HFFc6 (cell line): ENCODE measurements around the gene SIT1. TPM values are rescaled to one million over a fixed set of nuclear protein-coding genes. Genes with fewer than 3 reads are reported as not detected.

Experiments
- DNase-seq: peaks from one replicate; pipeline ENCODE4 v3.0.0-alpha.2; 2018
- H3K27ac Mint-ChIP-seq: 2 replicates; pipeline ENCODE4 v1.8.0; 2020; ENCODE audit warnings: mild to moderate bottlenecking, mixed read lengths
- H3K27me3 Mint-ChIP-seq: 2 replicates; pipeline ENCODE4 v1.8.0; 2021; ENCODE audit warnings: mild to moderate bottlenecking, moderate library complexity, mixed read lengths; ENCODE audit not compliant: insufficient read depth
- H3K36me3 Mint-ChIP-seq: 2 replicates; pipeline ENCODE4 v1.8.0; 2021; ENCODE audit warnings: low read depth, mixed read lengths
- H3K4me1 Mint-ChIP-seq: 2 replicates; pipeline ENCODE4 v1.8.0; 2020; ENCODE audit warnings: low read depth, mixed read lengths
- H3K4me3 Mint-ChIP-seq: 2 replicates; pipeline ENCODE4 v1.8.0; 2020; ENCODE audit warnings: mild to moderate bottlenecking, moderate library complexity, mixed read lengths
- H3K9me3 Mint-ChIP-seq: 2 replicates; pipeline ENCODE4 v1.8.0; 2020; ENCODE audit warnings: mild to moderate bottlenecking, mixed read lengths
- total RNA-seq, 6 experiments: library from RNA; stranded (reverse); fragmentation: NEBNext Ultra II Directional; extraction: Animal tissue kit (Norgen Biotek cat#: 25700); gene quantifications; 2 replicates in 1 of 6; 3 replicates in 5 of 6; pipeline ENCODE4 v1.2.3, GENCODE V29; 2021
- TF ChIP-seq, protein P1 (sequence below): fragments of 200-600 bp; sonication (generic); IDR thresholded peaks from 2 replicates; pipeline ENCODE4 v1.5.0; 2021; ENCODE audit warnings: antibody characterized with exemption, mild to moderate bottlenecking

The SIT1 gene
- total RNA-seq, 6 experiments from 2014 or later = not detected

DNA sequence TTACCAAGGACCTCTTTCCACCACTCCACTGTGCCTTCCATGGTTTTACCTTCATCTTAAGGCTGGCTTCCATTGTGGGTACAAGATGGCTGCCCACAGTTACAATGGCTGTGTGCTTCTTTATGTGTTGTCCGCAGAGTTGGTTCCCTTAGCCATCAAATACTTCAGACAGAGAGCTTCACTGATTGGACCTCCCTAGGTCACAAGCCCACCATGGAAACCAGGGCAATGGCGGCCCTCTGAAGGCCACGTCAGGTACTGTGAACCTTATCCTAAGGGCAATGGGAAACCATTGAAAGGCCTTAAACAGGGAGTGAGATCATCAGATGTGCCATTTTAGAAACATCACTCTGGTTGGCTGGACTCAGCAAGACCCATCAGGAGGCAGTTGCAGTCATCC lies 17.2 kb upstream of the SIT1 start:
- Mint-ChIP-seq H3K9me3 (no peaks in the 10 kb centered on the region), H3K4me3 (no peak overlapping the region), H3K4me1 (peaks cover 47% of the 10 kb centered on the region), H3K27me3 (peaks cover 5% of the 10 kb centered on the region), H3K27ac (no peak overlapping the region), H3K36me3 (no peaks in the 10 kb centered on the region)
- TF ChIP-seq, protein P1, sequence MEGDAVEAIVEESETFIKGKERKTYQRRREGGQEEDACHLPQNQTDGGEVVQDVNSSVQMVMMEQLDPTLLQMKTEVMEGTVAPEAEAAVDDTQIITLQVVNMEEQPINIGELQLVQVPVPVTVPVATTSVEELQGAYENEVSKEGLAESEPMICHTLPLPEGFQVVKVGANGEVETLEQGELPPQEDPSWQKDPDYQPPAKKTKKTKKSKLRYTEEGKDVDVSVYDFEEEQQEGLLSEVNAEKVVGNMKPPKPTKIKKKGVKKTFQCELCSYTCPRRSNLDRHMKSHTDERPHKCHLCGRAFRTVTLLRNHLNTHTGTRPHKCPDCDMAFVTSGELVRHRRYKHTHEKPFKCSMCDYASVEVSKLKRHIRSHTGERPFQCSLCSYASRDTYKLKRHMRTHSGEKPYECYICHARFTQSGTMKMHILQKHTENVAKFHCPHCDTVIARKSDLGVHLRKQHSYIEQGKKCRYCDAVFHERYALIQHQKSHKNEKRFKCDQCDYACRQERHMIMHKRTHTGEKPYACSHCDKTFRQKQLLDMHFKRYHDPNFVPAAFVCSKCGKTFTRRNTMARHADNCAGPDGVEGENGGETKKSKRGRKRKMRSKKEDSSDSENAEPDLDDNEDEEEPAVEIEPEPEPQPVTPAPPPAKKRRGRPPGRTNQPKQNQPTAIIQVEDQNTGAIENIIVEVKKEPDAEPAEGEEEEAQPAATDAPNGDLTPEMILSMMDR = no peak
- DNase-seq = no peak

DNA sequence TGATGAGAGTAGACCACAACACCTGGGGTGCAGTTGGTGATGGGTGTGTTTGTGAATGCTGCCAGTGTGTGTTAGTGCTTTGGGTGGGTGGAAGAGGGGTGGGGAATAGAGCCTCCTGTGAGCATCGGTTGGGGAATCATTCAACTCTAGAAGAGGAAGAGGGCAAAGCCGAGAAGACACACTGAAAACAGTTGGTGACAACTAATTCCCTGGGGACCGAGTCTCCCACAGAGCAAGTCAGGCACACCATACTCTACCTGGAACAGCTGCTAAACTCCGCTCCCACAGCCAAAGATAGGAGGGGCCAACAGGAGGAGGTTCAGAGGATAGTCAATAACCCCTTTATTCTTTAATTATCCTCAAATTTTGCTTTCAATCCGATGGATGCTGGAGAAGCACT lies 15.8 kb upstream of the SIT1 start:
- no peaks in the 10 kb centered on the region for H3K9me3 Mint-ChIP-seq
- peaks cover 5% of the 10 kb centered on the region for H3K27me3 Mint-ChIP-seq
- H3K36me3 Mint-ChIP-seq = peaks cover 5% of the 10 kb centered on the region; the same call in 1 of the 2 replicates
- H3K27ac Mint-ChIP-seq = no peak overlapping the region
- no peak for DNase-seq
- peaks cover 61% of the 10 kb centered on the region for H3K4me1 Mint-ChIP-seq
- no peak overlapping the region for H3K4me3 Mint-ChIP-seq
- TF ChIP-seq, protein P1 = no peak

DNA sequence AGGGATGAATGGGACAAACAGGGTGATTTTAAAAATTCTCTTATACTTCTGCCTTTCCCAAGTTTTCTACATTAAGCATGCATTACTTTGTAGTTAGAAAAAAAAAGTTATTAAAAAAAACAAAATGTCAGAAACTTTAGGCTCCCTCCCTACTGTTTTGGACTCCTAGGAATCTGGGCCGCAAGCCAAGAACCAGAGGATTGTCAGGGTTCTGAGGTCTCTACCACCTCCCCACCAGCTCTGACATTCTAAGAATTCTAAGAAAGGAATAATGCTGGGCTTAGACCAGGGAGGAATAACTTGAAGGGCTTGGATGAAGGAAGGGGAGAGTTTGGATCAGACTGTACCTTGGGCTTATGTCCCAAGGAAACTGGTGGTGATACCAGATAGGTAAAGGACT lies 15.3 kb upstream of the SIT1 start:
- Mint-ChIP-seq H3K27me3 (peaks cover 5% of the 10 kb centered on the region), H3K9me3 (no peaks in the 10 kb centered on the region), H3K4me3 (peak overlapping the region; percentile 90), H3K27ac (peak overlapping the region; percentile 19; the same call in 1 of the 2 replicates), H3K4me1 (peaks cover 64% of the 10 kb centered on the region), H3K36me3 (peaks cover 8% of the 10 kb centered on the region; the same call in 1 of the 2 replicates)
- TF ChIP-seq, protein P1 = no peak
- DNase-seq = no peak

DNA sequence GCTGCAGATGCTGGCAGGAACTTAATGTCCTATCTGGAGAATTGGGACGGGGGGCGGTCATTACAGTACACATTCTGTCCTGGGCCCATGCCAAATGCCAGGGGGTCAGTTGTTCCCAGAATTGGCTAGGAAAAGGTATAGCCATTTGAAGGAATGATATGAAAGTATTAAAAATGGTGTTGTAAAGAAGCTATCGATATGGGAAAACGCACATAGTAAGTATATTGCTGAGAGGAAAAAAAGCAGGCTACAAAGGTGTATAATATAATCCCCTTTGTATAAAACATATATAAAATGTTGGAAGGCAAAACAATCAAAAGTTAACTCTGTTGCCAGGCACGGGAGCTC lies 14.7 kb upstream of the SIT1 start:
- no peak for DNase-seq
- peak overlapping the region; percentile 90 for H3K4me3 Mint-ChIP-seq
- H3K9me3 Mint-ChIP-seq = no peaks in the 10 kb centered on the region
- peaks cover 70% of the 10 kb centered on the region for H3K4me1 Mint-ChIP-seq
- H3K27me3 Mint-ChIP-seq = peaks cover 5% of the 10 kb centered on the region
- H3K36me3 Mint-ChIP-seq = peaks cover 12% of the 10 kb centered on the region; the same call in 1 of the 2 replicates
- H3K27ac Mint-ChIP-seq = peak overlapping the region; percentile 60
- TF ChIP-seq, protein P1 = no peak

DNA sequence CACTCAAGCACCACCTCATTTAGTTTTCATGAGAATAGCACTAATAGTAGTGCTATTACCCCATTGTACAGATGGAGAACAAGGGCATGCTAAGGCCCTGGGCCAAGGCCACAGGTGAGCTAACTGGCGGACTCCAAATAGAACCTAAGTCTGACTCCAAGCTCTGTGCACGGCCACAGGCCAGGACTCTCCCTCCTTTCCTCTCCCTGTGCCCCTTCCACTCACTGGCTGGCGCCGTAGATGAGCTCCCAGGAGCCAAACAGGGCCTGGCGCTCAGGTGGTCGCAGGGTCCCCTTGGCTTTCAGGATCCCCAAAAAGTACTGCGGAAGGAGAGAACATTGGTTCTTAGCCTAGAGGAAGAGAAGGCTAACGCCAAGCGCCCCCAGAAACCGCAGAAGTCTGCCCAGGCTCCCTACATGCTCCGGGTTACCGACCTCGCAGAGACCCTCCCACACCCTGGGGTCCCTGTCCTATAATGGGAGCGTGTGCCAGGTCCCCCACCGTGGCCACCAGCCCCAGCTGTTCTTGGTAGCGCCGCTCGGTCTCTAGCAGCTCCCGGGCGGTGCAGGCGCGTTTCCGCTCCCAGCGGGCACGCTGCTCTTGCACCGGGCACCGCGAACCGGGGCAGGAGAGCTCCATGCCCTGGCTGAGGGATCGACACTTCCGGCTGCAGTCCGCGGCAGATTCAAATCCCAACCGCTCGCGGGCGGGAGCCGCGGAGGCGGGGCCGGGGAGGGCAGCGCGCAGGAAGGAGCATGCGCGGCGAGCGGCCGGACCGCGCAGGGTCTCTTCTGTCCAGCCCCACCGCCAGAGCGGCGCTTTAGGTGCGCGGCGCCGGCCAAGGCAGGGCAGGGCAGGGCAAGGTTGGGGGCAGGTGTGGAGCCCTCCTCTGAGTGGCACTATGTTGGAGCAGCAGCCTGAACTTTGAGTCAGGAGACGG lies 14.1 kb upstream of the SIT1 start, which contains the start of gene ARHGEF39:
Gene ARHGEF39, minus strand, starts transcription at position 665 of the 940 bp plus-strand sequence. Its CDS starts 26 bp downstream, at position 639.
- Mint-ChIP-seq H3K9me3 (no peaks in the 10 kb centered on the region), H3K4me1 (peaks cover 75% of the 10 kb centered on the region), H3K27ac (peak within 1 kb of the TSS; percentile 60), H3K36me3 (peaks cover 17% of the 10 kb centered on the region; the same call in 1 of the 2 replicates), H3K27me3 (peaks cover 5% of the 10 kb centered on the region), H3K4me3 (peak within 1 kb of the TSS; percentile 90)
- DNase-seq = peak; percentile 71
- TF ChIP-seq, protein P1 = peak; percentile 23; the same call in 1 of the 2 replicates
